ENCODE measurements around the gene SLC25A21. TPM values are rescaled to one million over a fixed set of nuclear protein-coding genes. Genes with fewer than 3 reads are reported as not detected.

Gene SLC25A21
- total RNA-seq, 1 experiment from 2014 or later, result 2.1 TPM

GRCh38 chr14:36682338-36682737, 490.1 kb downstream of the SLC25A21 start:
- no peaks in the 10 kb centered on the region for H3K9me3 ChIP-seq (ENCODE audit: control insufficient read depth, insufficient read depth, low read depth, low read length)
- no TSS peak for BruUV-seq (replicated peaks)
- no peak for DNase-seq (ENCODE audit: low read depth, low spot score)
- TF ChIP-seq TCF7L2 (IDR thresholded peaks at IDR 0.05; ENCODE audit: low read depth, low read length) (no peak), CTCF (IDR thresholded peaks at IDR 0.05) (no peak), SIN3A (IDR thresholded peaks at IDR 0.05; ENCODE audit: borderline replicate concordance, insufficient read depth, low read depth, low read length) (no peak), REST (IDR thresholded peaks at IDR 0.05; ENCODE audit: insufficient read depth in 1 of 2, low read depth in 2 of 2, low read length in 1 of 2) (no peak), POLR2AphosphoS5 (IDR thresholded peaks at IDR 0.05; ENCODE audit: low read depth, low read length) (no peak)
- no peaks in the 10 kb centered on the region for H3K4me1 ChIP-seq (ENCODE audit: control insufficient read depth, insufficient read depth, low read length)
- no peak overlapping the region for H3K4me3 ChIP-seq (ENCODE audit: low read depth in 2 of 2, low read length in 2 of 2)
- no peak for ATAC-seq
- intact Hi-C loops (cut with micrococcal nuclease; ENCODE audit: unreplicated experiment), result no loop called here
- no peak overlapping the region for H3K27ac ChIP-seq (ENCODE audit: low read length)
- ChIA-PET CTCF (no interaction called here), POLR2A (no interaction called here)
- no peaks in the 10 kb centered on the region for H3K36me3 ChIP-seq (ENCODE audit: control insufficient read depth, insufficient read depth, low read length)
- H3K27me3 ChIP-seq (ENCODE audit: control insufficient read depth, insufficient read depth, low read length), result no peaks in the 10 kb centered on the region
- in situ Hi-C loops (cut with HindIII; ENCODE audit: low pct_unique_long_range_greater_than_20kb, low sequenced_read_pairs), result no loop called here

GRCh38 chr14:36676236-36676635, 496.2 kb downstream of the SLC25A21 start:
- Histone ChIP-seq H3K27ac (ENCODE audit: low read length) (no peak overlapping the region), H3K9me3 (ENCODE audit: control insufficient read depth, insufficient read depth, low read depth, low read length) (no peaks in the 10 kb centered on the region), H3K36me3 (ENCODE audit: control insufficient read depth, insufficient read depth, low read length) (no peaks in the 10 kb centered on the region), H3K27me3 (ENCODE audit: control insufficient read depth, insufficient read depth, low read length) (no peaks in the 10 kb centered on the region), H3K4me1 (ENCODE audit: control insufficient read depth, insufficient read depth, low read length) (no peaks in the 10 kb centered on the region), H3K4me3 (ENCODE audit: low read depth in 2 of 2, low read length in 2 of 2) (no peak overlapping the region)
- TF ChIP-seq REST (IDR thresholded peaks at IDR 0.05; ENCODE audit: insufficient read depth in 1 of 2, low read depth in 2 of 2, low read length in 1 of 2), result no peak
- POLR2A ChIA-PET, result interaction anchor here (0.6 kb wide), 2 partner anchors 25 to 810 kb away, joined by 3 read pairs; no protein-coding TSS in a partner anchor
- intact Hi-C loops (cut with micrococcal nuclease; ENCODE audit: unreplicated experiment) (no loop called here), in situ Hi-C loops (cut with HindIII; ENCODE audit: low pct_unique_long_range_greater_than_20kb, low sequenced_read_pairs) (no loop called here)
- no peak for DNase-seq (ENCODE audit: low read depth, low spot score)
- ATAC-seq, result no peak
- CTCF ChIA-PET, result no interaction called here
- BruUV-seq (replicated peaks), result no TSS peak
